ENCODE results near the gene ZMYND11. TPM values are rescaled to one million over a fixed set of nuclear protein-coding genes. Genes with fewer than 3 reads are reported as not detected.

ZMYND11 gene
- total and polyA plus RNA-seq, 2 of the 8 experiments (the other 6 are each of a cell fraction or from before 2014, with no cell fraction given) = 7.5 to 26.6 TPM

DNA sequence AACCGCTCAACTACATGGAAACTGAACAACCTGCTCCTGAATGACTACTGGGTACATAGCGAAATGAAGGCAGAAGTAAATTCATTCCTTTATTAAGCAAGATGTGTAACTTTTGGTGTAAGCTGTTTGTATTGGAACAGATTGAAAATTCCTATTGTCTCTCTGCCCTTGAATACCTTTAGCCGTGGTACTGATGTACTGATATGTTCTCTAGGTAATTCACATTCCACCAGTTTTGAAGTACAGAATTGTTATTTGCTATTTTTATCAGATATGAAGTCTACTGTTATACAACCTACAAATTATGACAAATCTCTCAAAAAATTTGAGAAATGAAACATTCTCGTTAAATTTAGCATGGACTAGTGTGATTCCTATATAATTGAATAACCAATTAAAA is 17.7 kb downstream of the ZMYND11 start:
- H3K79me2 ChIP-seq (ENCODE audit: control insufficient read depth in 1 of 2, insufficient read depth in 2 of 2, low read length in 2 of 2) = peaks cover 3 to 39% of the 10 kb centered on the region in 2 experiments
- no peaks in the 10 kb centered on the region for H3K27me3 ChIP-seq (replicated peaks in 1 of 4; ENCODE audit: control insufficient read depth in 3 of 4, extremely low read depth in 1 of 4, insufficient read depth in 3 of 4, low read length in 3 of 4)
- no peak overlapping the region for H3K23ac ChIP-seq (ENCODE audit: insufficient read length)
- peaks cover 0 to 8% of the 10 kb centered on the region in 2 experiments; a peak in 2 of 4 replicates for H3K9me3 ChIP-seq (ENCODE audit: insufficient read depth in 2 of 2, low read depth in 1 of 2, low read length in 1 of 2)
- no peak overlapping the region for H2BK120ac ChIP-seq (replicated peaks; ENCODE audit: low read depth, low read length)
- H4K8ac ChIP-seq (ENCODE audit: extremely low read depth, insufficient read depth, low read length) = no peak overlapping the region
- H3K4ac ChIP-seq (replicated peaks; ENCODE audit: insufficient read length, low read depth, low read length) = no peak overlapping the region
- DNase-seq (ENCODE audit: low read depth in 1 of 2, low spot score in 2 of 2) (no peak), FAIRE-seq (no peak)
- H3K4me1 ChIP-seq (replicated peaks in 1 of 4; ENCODE audit: control insufficient read depth in 3 of 4, insufficient read depth in 4 of 4, low read length in 3 of 4) = no peaks in the 10 kb centered on the region
- no peak overlapping the region for H2BK12ac ChIP-seq (ENCODE audit: low read depth, low read length)
- no peaks in the 10 kb centered on the region for H4K20me1 ChIP-seq (replicated peaks in 1 of 2; ENCODE audit: control insufficient read depth in 1 of 2, insufficient read depth in 2 of 2, low read length in 2 of 2)
- H2AFZ ChIP-seq (ENCODE audit: low read length) = no peak overlapping the region
- WGBS, 2 experiments (ENCODE audit: extremely low coverage in 1 of 2, insufficient coverage in 1 of 2, insufficient read length in 1 of 2, insufficient replicate concordance in 2 of 2, low coverage in 1 of 2, low lambda C conversion rate in 2 of 2, missing lambda C conversion rate in 1 of 2) = 88% methylated on average over 4 of the region's 4 CpGs; no CpG with 5 or more reads in 1 of the 2 experiments
- no peak overlapping the region for H2BK5ac ChIP-seq (ENCODE audit: low read depth, low read length)
- no peak overlapping the region for H3K18ac ChIP-seq (ENCODE audit: extremely low read depth, low read length)
- no peaks in the 10 kb centered on the region for H3K79me1 ChIP-seq (ENCODE audit: low read depth, low read length)
- H3K9ac ChIP-seq (replicated peaks in 1 of 4; ENCODE audit: extremely low read depth in 1 of 4, low read depth in 3 of 4, low read length in 3 of 4) = no peak overlapping the region
- H4K91ac ChIP-seq (replicated peaks; ENCODE audit: insufficient read length, low read length) = no peak overlapping the region
- no peak overlapping the region for H3K56ac ChIP-seq (replicated peaks; ENCODE audit: insufficient read length, low read depth, low read length)
- no peak overlapping the region for H3K4me2 ChIP-seq (ENCODE audit: insufficient read depth in 1 of 2, low read depth in 2 of 2, low read length in 2 of 2)
- H3K23me2 ChIP-seq (ENCODE audit: low read depth, low read length) = no peaks in the 10 kb centered on the region
- ChIA-PET POLR2A (ENCODE audit: partially characterized antibody) (interaction anchor here (2.1 kb wide), 1 partner anchor 17 kb away, joined by 4 read pairs; no protein-coding TSS in a partner anchor), CTCF (ENCODE audit: partially characterized antibody) (no interaction called here)
- H3K27ac ChIP-seq (ENCODE audit: low read depth, low read length) = no peak overlapping the region
- H2BK20ac ChIP-seq (ENCODE audit: low read length) = no peak overlapping the region
- no peak overlapping the region for H3K14ac ChIP-seq (ENCODE audit: insufficient read length)
- H4K5ac ChIP-seq (ENCODE audit: insufficient read length, low read depth, low read length) = no peak overlapping the region
- peaks cover 0 to 4% (median 0%) of the 10 kb centered on the region in 4 experiments; a peak in 3 of 8 replicates for H3K36me3 ChIP-seq (ENCODE audit: control insufficient read depth in 2 of 4, insufficient read depth in 4 of 4, low read length in 3 of 4)
- no peak overlapping the region for H3K4me3 ChIP-seq (ENCODE audit: extremely low read depth in 1 of 4, insufficient read depth in 2 of 4, low read depth in 3 of 4, low read length in 4 of 4)
- no peak overlapping the region for H2BK15ac ChIP-seq (ENCODE audit: low read length)
- H2AK5ac ChIP-seq (ENCODE audit: low read depth, low read length) = no peak overlapping the region
- no peak for TF ChIP-seq RAD21 (IDR thresholded peaks at IDR 0.05 in 1 of 2, conservative IDR thresholded peaks at IDR 0.05 in 1 of 2; ENCODE audit: low read depth in 2 of 2, low read length in 2 of 2)
- no peak for TF ChIP-seq HDAC6 (IDR thresholded peaks at IDR 0.05; ENCODE audit: low read depth, low read length)
- TF ChIP-seq BRCA1 (IDR thresholded peaks at IDR 0.05; ENCODE audit: low read depth, low read length) = no peak
- no peak for TF ChIP-seq TCF12 (IDR thresholded peaks at IDR 0.05; ENCODE audit: low read depth, low read length)
- no peak for TF ChIP-seq HDAC2 (IDR thresholded peaks at IDR 0.05; ENCODE audit: borderline replicate concordance in 1 of 2, low read depth in 2 of 2, low read length in 2 of 2)
- TF ChIP-seq TBP (IDR thresholded peaks at IDR 0.05; ENCODE audit: low read depth, low read length) = no peak
- no peak for TF ChIP-seq EP300 (IDR thresholded peaks at IDR 0.05; ENCODE audit: borderline replicate concordance in 1 of 2, low read depth in 2 of 2, low read length in 2 of 2)
